SK-N-SH treated with all-trans-retinoic acid at 6 μM for 48 hours (cell line): ENCODE results near the gene CWC22.

Source experiments
- ESRRG ChIP-seq: fragments of 250-450 bp; sonication (Bioruptor Pico); IDR thresholded peaks from 2 replicates; pipeline ENCODE4 v1.6.1; 2021; ENCODE audit warnings: mild to moderate bottlenecking
- SNAI2 ChIP-seq: fragments of 250-450 bp; sonication (Bioruptor Pico); IDR thresholded peaks from 2 replicates; pipeline ENCODE4 v1.5.0; 2020; ENCODE audit warnings: mild to moderate bottlenecking, moderate library complexity
- TCF4 ChIP-seq: fragments of 250-450 bp; sonication (Bioruptor Pico); IDR thresholded peaks from 2 replicates; pipeline ENCODE4 v1.8.0; 2021; ENCODE audit warnings: mild to moderate bottlenecking, moderate library complexity, borderline replicate concordance
- TOX ChIP-seq: fragments of 250-450 bp; sonication (Bioruptor Pico); IDR thresholded peaks from 2 replicates; pipeline ENCODE4 v1.8.0; 2021; ENCODE audit warnings: mild to moderate bottlenecking, moderate library complexity, borderline replicate concordance
- ZC3H10 ChIP-seq: fragments of 250-450 bp; sonication (Bioruptor Pico); IDR thresholded peaks from 2 replicates; pipeline ENCODE4 v1.5.1; 2021; ENCODE audit warnings: mild to moderate bottlenecking, moderate library complexity
- ZFP30 ChIP-seq: fragments of 450-650 bp; formaldehyde crosslinking; IDR thresholded peaks from 2 replicates; pipeline ENCODE4 v1.5.0; 2022; ENCODE audit warnings: mild to moderate bottlenecking, moderate library complexity
- ZNF70 ChIP-seq: fragments of 450-650 bp; formaldehyde crosslinking; IDR thresholded peaks from 2 replicates; pipeline ENCODE4 v1.5.0; 2020; ENCODE audit warnings: mild to moderate bottlenecking, moderate library complexity
- ZNF8 ChIP-seq: fragments of 450-650 bp; formaldehyde crosslinking; IDR thresholded peaks from 2 replicates; pipeline ENCODE4 v1.5.0; 2020; ENCODE audit warnings: mild to moderate bottlenecking, moderate library complexity

DNA sequence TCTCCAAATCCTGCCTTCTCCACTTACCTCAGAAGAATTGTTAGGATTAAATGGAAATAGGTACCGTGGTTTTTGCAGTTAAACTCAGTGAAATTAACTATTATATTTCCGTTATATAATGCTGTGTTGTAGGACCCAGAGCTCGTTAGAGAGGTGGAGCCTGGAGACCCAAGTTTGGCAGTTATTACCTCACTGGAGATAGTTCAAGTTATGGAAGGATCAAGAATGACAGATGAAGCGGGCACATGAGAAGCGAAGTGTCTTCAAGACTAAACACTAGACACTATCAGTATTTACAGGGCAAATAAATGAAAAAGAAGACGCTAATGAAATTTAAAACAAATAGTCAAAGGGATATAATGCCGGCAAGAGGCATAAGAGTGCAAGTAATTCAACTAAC, 866 bp downstream of the CWC22 start:
- no peak for TF ChIP-seq ZC3H10 (CRISPR knock-in tag)
- no peak for TF ChIP-seq SNAI2
- TF ChIP-seq TCF4 = no peak
- TF ChIP-seq ESRRG (CRISPR knock-in tag) = no peak
- no peak for TF ChIP-seq ZNF8
- TF ChIP-seq ZFP30 (CRISPR knock-in tag) = no peak
- no peak for TF ChIP-seq ZNF70
- TF ChIP-seq TOX (CRISPR knock-in tag) = no peak
